GM18858 (cell line): Measurements from ENCODE around the gene EPS15.

Experiments
- ATAC-seq: cut with Tn5 transposase; IDR thresholded peaks from one replicate; pipeline ENCODE4 v1.9.1; 2021; ENCODE audit not compliant: unreplicated experiment

The EPS15 gene

GRCh38 chr1:51515982-51516648 is 3.0 kb downstream of the EPS15 start:
- ATAC-seq, result no peak

GRCh38 chr1:51515312-51515960 is 3.6 kb downstream of the EPS15 start:
- no peak for ATAC-seq

- no peak for ATAC-seq
These were observed 4.3 kb downstream of the EPS15 start for GRCh38 chr1:51514733-51515132.

GRCh38 chr1:51512606-51513005 is 6.5 kb downstream of the EPS15 start:
- no peak for ATAC-seq

- ATAC-seq, result no peak
These were observed 6.9 kb downstream of the EPS15 start for GRCh38 chr1:51512120-51512519.

- ATAC-seq, result no peak
These were observed 9.3 kb downstream of the EPS15 start for GRCh38 chr1:51509773-51510172.

- peak; percentile 29 for ATAC-seq
These were observed 12.5 kb downstream of the EPS15 start for GRCh38 chr1:51506537-51506936.

GRCh38 chr1:51504806-51505525 is 14.1 kb downstream of the EPS15 start:
- peak; percentile 31 for ATAC-seq

- peak; percentile 63 for ATAC-seq
These were observed 17.8 kb downstream of the EPS15 start for GRCh38 chr1:51501218-51501630.

- no peak for ATAC-seq
These were observed 19.4 kb downstream of the EPS15 start for GRCh38 chr1:51499694-51500093.

- ATAC-seq, result no peak
These were observed 20.1 kb downstream of the EPS15 start for GRCh38 chr1:51498924-51499323.

GRCh38 chr1:51497340-51497739 is 21.7 kb downstream of the EPS15 start:
- ATAC-seq, result no peak

- ATAC-seq, result no peak
These were observed 24.8 kb downstream of the EPS15 start for GRCh38 chr1:51494138-51494830.

- no peak for ATAC-seq
These were observed 27.7 kb downstream of the EPS15 start for GRCh38 chr1:51491166-51491981.

- ATAC-seq, result no peak
These were observed 29.6 kb downstream of the EPS15 start for GRCh38 chr1:51489472-51489871.

GRCh38 chr1:51488372-51489050 is 30.6 kb downstream of the EPS15 start:
- ATAC-seq, result no peak

GRCh38 chr1:51487628-51488027 is 31.4 kb downstream of the EPS15 start:
- no peak for ATAC-seq

- ATAC-seq, result no peak
These were observed 34.5 kb downstream of the EPS15 start for GRCh38 chr1:51484591-51484990.

GRCh38 chr1:51482881-51483280 is 36.2 kb downstream of the EPS15 start:
- no peak for ATAC-seq
